ENCODE results near the gene KRTAP13-4.

KRTAP13-4 gene, protein sequence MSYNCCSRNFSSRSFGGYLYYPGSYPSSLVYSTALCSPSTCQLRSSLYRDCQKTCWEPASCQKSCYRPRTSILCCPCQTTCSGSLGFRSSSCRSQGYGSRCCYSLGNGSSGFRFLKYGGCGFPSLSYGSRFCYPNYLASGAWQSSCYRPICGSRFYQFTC

DNA sequence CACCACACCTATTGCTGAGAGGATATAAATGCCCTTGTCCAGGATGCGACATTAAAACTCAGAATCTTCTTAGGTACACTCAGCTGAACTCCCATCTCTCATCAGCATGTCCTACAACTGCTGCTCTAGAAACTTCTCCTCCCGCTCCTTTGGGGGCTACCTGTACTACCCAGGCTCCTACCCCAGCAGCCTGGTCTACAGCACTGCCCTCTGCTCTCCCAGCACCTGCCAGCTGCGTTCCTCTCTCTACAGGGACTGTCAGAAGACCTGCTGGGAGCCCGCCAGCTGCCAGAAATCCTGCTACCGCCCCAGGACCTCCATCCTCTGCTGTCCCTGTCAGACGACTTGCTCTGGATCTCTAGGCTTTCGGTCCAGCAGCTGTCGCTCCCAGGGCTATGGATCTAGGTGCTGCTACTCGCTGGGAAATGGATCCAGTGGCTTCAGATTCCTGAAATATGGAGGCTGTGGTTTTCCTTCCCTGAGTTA, at the start of gene KRTAP13-4:
Gene KRTAP13-4 (plus strand): TSS at position 51 of the 486 bp plus-strand sequence. CDS start 56 bp downstream, at position 107.
- no peak for DNase-seq

DNA sequence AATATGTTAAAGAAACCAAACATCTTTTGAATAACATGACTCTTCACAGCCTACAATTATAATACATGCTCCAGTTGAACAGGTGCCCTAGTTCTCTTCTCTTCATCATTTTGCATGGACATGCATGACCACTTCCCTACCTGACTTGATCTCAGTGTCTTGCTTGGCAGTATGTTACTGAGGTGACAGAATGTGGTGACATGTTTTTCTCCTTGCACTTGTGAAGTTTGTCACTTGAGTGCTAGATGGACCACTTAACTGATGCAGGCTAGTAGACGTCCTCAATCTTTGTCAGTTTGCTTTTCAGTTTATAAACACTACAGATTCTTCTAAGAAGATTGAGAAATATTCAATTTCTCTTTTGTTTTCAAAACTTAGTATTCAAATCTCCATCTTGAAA, 47.8 kb upstream of the KRTAP13-4 start:
- DNase-seq, result no peak

DNA sequence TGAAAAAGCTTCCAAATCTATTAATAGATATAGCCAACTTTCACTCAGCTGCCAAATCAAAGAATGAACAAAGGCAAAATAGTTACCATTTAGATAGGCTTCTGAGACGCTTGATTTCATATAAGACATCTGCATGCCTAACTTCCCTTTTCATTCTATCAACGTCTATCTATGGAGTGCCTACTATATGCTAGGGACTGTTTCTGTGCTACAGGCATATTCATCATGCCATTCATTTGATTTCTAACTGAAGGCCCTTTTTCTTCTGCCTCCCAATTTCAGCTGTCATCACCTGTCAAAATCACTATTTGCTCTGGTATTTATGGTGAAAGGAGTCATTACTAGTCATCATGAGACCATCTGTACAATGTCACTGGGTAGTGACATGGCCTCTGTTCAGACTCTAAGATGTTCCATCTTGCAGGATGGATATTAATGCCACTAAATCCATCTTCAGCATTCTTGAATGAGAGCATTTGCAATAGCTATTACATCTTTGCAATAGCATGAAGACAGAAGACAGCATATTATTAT, 38.5 kb upstream of the KRTAP13-4 start:
- DNase-seq, result no peak

DNA sequence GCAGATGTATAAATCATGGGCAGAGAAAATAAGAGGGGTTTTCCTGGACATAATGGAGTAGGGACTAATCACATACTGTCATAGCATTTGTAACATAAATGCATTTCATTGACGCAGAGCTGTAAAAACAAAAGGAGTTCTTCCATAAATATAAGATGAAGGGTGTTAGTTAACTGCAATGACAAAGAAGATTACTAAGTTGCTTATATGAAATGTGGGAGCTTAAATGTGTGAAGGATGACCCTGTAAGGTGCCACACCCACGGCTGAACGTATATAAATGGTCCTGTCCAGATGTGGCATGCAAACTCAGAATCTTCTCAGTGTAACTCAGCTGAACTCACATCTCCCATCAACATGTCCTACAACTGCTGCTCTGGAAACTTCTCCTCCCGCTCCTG, 34.3 kb upstream of the KRTAP13-4 start, which contains the start of gene KRTAP13-1:
Gene KRTAP13-1 (plus strand): TSS at position 301 of the 400 bp plus-strand sequence. CDS start 56 bp downstream, at position 357.
- no peak for DNase-seq

DNA sequence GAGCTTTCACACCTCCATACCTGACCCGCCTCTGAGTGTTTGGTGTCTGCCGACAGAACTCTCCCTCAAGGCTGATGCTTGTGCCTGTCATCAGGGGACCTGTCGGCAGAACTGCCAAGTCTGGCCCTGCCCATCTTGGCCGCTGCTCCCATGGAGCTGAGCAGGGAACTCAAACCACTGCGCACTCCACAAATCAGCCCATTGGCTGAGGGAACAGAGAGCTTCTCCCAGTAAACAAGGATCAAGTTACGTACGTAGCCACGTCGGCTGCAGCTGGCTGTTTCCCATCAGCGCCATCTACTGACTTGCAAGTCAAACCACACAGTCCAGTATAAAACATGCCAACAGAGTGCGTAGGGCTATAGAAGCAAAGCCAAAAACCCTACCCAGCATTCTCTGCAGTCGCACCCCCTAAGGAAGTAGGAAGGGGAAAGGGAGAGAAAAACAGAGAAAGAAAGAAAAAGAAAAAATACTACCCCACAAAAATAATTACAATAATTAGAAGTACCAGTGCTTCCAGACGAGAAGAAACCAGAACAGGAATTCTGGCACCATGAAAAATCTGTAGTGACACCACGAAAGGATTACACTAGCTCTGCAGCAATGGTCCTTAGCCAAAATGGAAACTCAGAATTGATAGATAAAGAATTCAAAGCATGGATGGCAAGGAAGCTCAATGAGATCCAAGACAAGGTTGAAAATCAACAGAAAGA, 21.1 kb upstream of the KRTAP13-4 start:
- peak; percentile 76 for DNase-seq

DNA sequence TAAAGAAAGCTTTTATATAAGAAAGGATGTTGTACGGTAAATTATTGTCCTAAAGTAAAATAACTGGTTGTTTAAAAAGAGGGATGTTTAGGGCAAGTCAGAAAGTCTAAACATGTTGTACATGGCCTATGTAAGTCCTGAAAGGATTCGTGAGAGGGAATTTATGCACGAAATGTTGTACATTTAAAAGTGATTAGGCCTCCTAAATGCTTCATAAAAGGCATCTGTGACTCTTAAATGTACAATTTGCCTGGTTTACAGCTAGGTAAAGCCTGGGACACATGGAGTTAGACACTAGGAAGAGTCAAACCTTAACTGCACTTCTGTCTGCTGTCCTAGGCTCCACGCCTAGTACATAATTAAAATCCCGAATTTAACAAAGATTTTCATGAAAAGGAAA, 14.0 kb upstream of the KRTAP13-4 start:
- no peak for DNase-seq

DNA sequence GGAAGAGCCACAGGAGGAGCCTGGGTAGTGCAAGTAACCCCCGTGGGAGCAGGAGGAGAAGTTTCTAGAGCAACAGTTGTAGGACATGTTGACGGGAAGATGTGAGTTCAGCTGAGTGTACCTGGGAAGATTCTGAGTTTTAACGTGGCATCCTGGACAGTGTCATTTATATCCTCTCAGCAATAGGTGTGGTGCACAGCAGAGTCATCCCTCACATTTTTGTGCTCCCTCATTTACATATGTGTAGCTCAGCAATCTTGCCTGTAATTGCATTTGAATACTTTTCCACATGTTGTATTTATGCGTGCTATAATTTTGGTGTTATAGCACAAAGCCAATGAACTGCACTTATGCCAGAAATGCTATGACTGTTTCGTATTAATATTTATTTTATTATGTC, 4.2 kb upstream of the KRTAP13-4 start, which contains the start of gene KRTAP13-3:
Gene KRTAP13-3 (minus strand): TSS at position 101 of the 400 bp plus-strand sequence. CDS start 14 bp downstream, at position 87.
- no peak for DNase-seq

DNA sequence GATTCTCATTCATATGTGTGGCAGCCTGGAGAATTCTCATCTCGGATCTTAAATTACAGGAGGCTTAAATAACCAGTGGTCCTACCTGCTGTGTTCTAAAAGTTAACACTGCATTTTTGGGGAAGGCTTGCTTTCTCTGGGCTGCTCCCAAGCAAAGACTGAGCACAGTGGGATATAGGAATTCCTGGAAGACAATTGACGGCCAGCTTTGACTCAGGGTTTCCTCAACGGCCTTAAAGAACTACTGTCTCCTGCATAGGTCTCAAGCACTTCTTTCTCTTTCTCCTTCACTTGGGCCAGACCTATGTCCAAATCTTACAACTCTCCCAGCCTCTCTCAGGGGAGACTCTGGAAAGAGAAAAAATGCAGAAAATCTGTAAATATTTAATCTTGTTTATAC, 3.3 kb upstream of the KRTAP13-4 start:
- DNase-seq, result no peak

DNA sequence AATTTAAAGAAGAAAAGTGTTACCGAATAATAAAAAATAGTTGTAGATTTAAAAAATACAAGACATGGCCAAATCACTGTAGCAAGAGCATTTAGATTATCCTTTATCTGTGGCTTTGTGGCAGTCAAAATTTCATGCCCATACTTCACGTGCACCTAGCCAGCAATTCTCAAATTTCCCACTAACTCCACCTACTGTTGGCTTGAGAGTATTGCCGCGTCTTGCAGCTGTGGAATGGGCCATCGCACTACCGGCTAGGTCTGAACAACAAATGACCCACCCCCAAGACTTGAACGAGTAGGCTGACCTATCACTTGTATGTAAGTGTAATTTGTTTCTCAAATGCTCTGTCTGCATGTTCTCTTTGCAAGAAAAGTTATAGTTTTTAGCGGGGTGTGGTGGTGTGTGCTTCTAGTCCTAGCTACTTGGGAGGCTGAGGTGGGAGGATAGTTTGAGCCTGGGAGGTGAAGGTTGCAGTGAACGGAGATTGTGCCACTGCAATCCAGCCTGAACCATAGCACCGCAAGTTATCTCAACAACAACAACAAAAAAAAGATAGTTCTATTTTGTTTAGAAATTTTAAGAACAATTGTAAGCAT, 4.1 kb downstream of the KRTAP13-4 start:
- DNase-seq, result peak; percentile 16

DNA sequence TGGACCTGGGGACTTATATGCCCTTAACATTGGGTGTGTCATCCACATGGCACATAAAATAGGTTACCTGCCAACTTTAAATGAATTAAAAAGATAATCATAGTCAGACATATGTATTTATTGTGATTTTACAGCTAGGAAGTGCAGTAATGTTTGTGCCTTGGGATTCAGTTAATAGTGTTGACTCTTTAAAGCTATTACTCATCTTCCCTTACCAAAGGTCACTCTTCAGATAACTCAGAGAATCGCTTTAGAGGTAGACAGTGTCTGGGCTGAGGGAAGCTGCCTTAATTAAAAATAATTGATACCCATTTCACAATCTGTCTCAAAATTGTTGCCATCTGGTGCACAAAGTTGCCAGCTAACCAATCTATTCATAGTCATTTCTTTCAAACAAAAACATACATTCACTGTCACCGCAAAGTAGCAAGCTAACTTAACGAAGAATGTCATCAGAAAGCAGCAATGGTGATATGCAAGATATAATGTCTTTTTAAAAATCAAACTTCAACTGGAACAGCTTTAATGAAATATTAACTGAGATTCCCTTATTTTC, 7.1 kb downstream of the KRTAP13-4 start:
- no peak for DNase-seq

DNA sequence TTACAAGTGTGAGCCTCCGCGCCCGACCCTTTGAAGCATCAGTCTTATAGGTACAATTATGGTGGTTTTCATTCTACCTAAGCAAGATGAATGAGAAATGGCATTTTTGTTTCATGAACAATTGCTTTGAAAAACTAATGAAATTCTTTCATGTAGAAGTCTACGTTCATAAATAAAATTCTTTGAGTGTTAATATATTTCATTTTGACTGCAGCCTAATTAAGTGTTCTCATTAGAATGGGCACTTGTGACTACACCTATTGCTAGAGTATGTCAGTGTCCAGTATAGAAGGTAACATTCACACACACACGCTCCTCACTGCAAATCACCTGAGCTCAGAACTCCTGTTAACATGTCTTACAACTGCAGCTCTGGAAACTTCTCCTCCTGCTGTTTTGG, 10.0 kb downstream of the KRTAP13-4 start, which contains the start of gene KRTAP15-1:
Gene KRTAP15-1 (plus strand): TSS at position 301 of the 400 bp plus-strand sequence. CDS start 53 bp downstream, at position 354.
- no peak for DNase-seq

DNA sequence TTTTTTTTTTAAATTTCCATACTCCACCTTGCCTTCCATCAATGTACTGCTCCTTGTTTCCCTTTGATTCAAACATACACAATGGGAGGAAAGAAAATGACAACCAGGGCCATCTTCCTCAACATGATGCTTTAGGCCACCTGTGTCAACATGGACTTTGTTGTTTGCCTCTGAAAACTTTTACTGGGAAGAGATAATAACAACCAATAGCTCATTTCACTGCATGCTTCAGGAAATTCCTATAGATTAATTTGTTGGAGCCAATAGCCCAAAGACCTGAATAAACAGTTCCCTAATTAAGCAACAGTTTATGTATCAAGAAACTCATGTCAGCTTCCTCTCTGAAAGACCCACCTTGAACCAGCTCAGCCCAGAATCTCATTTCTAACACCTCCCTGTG, 13.2 kb downstream of the KRTAP13-4 start:
- DNase-seq, result no peak

DNA sequence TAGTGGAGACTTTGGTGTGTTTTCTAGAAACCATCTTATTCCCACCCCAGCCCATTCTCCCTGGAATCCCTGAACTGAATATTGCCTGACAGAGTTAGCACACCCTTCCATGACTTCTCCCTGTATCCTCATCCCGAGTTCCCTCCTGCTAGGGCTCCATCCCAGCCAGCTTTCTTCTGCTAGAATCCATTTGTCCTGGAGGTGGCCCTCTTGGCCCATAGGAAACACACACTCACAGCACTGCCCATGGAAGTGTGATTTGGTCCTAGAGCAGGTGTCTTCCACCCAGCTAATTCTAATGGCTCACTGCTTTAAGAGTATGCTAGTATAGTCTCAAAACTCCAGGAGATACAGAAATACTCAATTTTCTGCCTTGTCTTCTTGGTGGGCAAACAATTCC, 14.2 kb downstream of the KRTAP13-4 start:
- DNase-seq, result no peak

DNA sequence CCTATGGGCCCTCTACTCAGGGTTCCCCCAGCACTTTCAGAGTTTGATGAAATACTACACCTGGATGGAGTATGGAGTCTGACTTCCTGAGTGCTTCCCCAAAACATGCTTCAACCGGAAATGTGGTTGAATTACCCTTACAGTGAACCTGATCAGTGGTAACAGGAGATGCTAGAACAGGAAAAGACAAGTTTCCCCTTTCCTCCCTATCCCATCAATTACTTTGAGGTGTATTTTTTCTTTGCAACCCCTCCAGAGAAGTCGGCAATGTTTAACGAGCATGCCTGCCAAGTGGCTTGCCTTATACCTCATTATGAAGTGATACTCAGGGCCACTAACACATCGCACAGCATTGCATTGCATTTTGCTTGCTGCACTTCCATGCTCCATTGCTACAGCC, 17.0 kb downstream of the KRTAP13-4 start:
- DNase-seq, result no peak

DNA sequence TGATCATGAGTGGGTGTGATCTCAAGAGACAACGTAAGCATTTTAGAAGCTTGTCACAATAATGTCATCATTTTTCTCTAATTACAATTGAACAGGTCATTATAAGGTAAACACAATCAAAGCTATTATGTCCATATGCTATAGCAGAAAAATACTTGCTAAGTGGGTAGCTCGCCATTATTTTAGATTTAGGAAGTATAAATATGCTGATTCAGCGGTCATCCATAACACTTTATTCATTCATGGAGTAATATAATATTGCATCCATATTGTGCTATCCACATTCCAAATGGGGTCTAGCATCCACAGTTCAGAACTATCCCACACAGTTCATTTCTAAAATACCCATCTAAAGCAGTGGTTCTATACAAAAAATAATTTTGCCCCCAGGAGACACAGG, 18.5 kb downstream of the KRTAP13-4 start:
- no peak for DNase-seq

DNA sequence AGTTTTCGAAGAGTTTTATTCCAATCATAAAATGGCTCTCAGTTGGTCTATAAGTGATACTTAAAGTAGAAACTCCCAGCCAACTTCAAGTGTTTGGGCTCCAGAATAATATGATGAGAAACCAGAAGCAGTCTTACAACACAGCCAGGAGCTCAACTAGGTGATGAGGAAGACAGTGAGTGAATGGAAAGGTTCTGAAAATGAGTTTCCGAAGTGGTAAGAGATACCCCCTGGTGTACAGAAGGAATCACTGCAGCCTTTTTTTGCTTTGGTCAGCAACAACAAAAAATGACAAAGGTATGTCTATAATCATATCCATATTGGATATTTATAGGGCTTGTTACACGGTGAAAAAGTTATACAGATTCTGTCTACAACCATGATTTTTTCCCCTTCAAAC, 33.7 kb downstream of the KRTAP13-4 start:
- DNase-seq, result no peak

DNA sequence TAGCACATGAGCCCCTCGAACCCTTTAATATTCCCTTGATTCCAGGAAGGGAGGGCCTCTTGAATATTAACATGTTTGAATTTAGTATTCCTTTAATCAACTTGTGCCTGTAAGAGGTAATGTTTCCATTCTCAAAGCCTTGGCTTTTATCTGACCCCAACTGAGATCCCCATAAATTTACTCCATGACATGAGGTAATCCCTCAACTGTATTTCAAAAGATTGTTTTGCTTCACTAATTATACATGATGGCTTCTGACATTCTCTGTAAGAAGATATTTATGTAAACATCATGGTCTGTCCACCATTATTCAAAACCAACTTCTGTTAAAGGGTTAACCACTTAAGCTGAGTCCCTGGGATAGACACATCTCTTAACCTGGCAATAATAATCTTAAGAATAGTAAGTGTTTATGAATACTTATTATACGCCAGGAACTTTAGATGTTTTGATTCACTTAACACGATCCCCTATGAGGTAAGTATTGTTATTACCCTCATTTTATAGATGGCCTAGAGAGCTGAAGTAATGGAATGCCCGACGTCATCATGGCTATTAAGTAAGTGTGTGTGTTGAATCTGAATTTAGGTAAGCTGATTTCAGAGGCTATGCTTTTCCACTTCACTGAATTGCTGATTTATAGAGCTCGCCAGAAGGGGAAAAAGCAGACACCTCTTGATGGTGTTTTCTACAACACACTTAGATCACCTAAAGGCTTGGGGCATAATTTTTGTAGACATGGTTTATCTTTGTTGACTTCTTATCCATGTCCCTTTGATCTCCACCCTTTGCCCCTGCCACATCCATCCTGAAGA, 39.1 kb downstream of the KRTAP13-4 start:
- no peak for DNase-seq

DNA sequence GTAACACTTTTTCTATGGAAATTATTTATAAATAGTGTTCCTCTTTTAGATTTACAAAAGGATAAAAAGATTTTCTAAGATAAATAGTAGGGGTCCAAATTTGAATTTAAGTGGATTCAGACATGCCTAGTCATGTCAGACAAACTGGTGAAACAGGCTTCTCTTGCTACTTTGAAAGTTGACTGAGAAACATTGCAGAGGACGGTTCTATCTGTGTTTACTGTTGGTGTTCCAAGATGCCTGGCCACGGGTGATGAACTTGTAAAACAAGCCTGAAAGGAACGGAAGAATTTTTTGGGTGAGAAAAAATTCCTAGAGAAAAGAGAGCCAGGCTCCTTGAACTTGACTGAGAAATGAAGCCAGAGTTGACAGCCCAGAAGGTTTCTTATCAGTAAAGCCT, 48.0 kb downstream of the KRTAP13-4 start:
- no peak for DNase-seq

DNA sequence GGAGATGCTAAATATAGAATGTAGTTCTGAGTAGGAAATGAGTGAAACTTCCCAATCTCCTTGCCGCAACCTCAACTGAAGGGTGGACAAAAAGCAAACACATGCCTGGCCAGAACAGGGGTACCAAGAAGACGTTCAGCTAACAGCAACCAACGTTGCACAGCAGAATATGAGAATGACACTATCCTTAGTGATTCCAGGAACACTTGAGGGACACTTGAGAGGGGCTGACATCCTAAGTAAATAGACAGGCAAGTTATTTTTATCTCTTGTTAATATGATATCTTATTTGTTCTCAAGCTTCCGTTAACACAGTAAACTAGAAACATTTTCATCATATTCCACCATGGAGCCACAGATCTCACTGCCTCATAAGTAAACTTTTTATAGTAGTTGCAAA, 49.2 kb downstream of the KRTAP13-4 start:
- no peak for DNase-seq

DNA sequence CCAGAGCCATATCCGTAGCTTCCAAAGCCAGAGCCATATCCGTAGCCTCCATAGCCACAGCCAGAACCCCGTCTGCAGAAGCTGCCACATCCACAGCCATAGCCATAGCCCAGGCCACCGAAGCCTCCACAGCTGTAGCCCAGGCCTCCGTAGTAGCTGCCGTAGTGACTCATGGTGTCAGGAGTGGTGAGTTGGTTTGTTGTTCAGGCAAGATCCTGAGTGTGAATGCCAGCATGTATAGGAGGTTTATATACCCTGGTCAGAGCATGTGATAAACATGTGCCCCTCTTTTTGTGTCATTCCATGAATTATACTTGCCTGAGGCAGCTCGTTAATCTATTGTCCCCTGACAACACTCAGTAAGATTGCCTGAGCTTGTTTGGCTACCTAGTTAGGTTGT, 50.1 kb downstream of the KRTAP13-4 start, which contains the start of gene KRTAP19-1:
Gene KRTAP19-1 (minus strand): TSS at position 223 of the 400 bp plus-strand sequence. CDS start 50 bp downstream, at position 173.
- DNase-seq, result no peak
